Fibroblast of lung (primary cell): ENCODE data around the gene LMAN2. TPM values are rescaled to one million over a fixed set of nuclear protein-coding genes. Genes with fewer than 3 reads are reported as not detected.

ENCODE experiments used
- DNase-seq, 2 donors: peaks; one replicate each; pipeline versions ENCODE4 v3.0.0 to v3.0.0-alpha.2; 2010; ENCODE audit warnings: low read depth in 2 of 2
- H2AFZ ChIP-seq: 2 replicates; pipeline ENCODE4 v1.5.1; 2012; ENCODE audit warnings: low read length, control low read depth, inconsistent platforms
- H3K27ac ChIP-seq: 2 replicates; pipeline ENCODE4 v1.5.1; 2011; ENCODE audit warnings: low read length, control low read depth; ENCODE audit not compliant: insufficient read depth
- H3K27me3 ChIP-seq: 2 replicates; pipeline ENCODE4 v1.5.1; 2011; ENCODE audit warnings: mild to moderate bottlenecking, low read length; ENCODE audit not compliant: control insufficient read depth, insufficient read depth
- H3K36me3 ChIP-seq: 2 replicates; pipeline ENCODE4 v1.5.1; 2011; ENCODE audit warnings: low read length; ENCODE audit not compliant: control insufficient read depth, insufficient read depth
- H3K4me1 ChIP-seq: 2 replicates; pipeline ENCODE4 v1.5.1; 2011; ENCODE audit warnings: low read length; ENCODE audit not compliant: control insufficient read depth, insufficient read depth; ENCODE audit errors: extremely low read depth
- H3K4me2 ChIP-seq: 2 replicates; pipeline ENCODE4 v1.5.1; 2011; ENCODE audit warnings: low read length, control low read depth; ENCODE audit not compliant: insufficient read depth; ENCODE audit errors: extremely low read depth
- H3K4me3 ChIP-seq, 4 experiments: fragments of 200-600 bp in 1 of 4; sonication (generic) in 1 of 4; replicated peaks in 1 of 4; 2 replicates each; pipeline ENCODE4 v1.5.1; 2011 to 2016; ENCODE audit warnings: low read length in 4 of 4, low read depth in 3 of 4, mild to moderate bottlenecking in 3 of 4, control low read depth in 2 of 4, inconsistent platforms in 1 of 4, mixed read lengths in 1 of 4; ENCODE audit not compliant: insufficient read depth in 1 of 4; ENCODE audit errors: control extremely low read depth in 1 of 4
- H3K79me2 ChIP-seq: 2 replicates; pipeline ENCODE4 v1.5.1; 2012; ENCODE audit warnings: mild to moderate bottlenecking, low read length, inconsistent platforms; ENCODE audit not compliant: control insufficient read depth, insufficient read depth
- H3K9ac ChIP-seq: 2 replicates; pipeline ENCODE4 v1.5.1; 2011; ENCODE audit warnings: mild to moderate bottlenecking, low read length, control low read depth; ENCODE audit not compliant: insufficient read depth
- H3K9me3 ChIP-seq: 2 replicates; pipeline ENCODE4 v1.5.1; 2012; ENCODE audit warnings: low read depth, low read length; ENCODE audit not compliant: control insufficient read depth, insufficient read depth
- H4K20me1 ChIP-seq: 2 replicates; pipeline ENCODE4 v1.5.1; 2011; ENCODE audit warnings: low read length; ENCODE audit not compliant: control insufficient read depth, insufficient read depth; ENCODE audit errors: extremely low read depth
- EZH2 ChIP-seq: IDR thresholded peaks from 2 replicates; pipeline ENCODE4 v1.5.1; 2012; ENCODE audit warnings: low read length, control low read depth, mild to moderate bottlenecking; ENCODE audit errors: missing control alignments
- polyA plus RNA-seq, 2 donors: library from polyadenylated mRNA; depleted of rRNA in 1 of 2; stranded (reverse) in 1 of 2; unstranded in 1 of 2; fragments of >200 nt; gene quantifications; 2 replicates each; pipeline ENCODE4 v1.2.1, GENCODE V29; 2011 to 2012; ENCODE audit warnings: missing spikeins in 1 of 2
- total RNA-seq: library from RNA; depleted of rRNA; stranded (reverse); fragments of >200 nt; gene quantifications from 2 replicates; pipeline ENCODE4 v1.2.1, GENCODE V29; 2014
- TF ChIP-seq, protein P1 (sequence below), 2 donors: IDR thresholded peaks in 1 of 2; conservative IDR thresholded peaks in 1 of 2; 1 replicate in 1 of 2; 2 replicates in 1 of 2; pipeline ENCODE4 v1.5.1; 2011 to 2012; ENCODE audit warnings: low read length in 2 of 2, control low read depth in 1 of 2, inconsistent platforms in 1 of 2, low read depth in 1 of 2, mild to moderate bottlenecking in 1 of 2

The LMAN2 gene
- total and polyA plus RNA-seq, 2 donors (not counting 1 experiment from before 2014, with no cell fraction given) = 145 to 396 TPM

DNA sequence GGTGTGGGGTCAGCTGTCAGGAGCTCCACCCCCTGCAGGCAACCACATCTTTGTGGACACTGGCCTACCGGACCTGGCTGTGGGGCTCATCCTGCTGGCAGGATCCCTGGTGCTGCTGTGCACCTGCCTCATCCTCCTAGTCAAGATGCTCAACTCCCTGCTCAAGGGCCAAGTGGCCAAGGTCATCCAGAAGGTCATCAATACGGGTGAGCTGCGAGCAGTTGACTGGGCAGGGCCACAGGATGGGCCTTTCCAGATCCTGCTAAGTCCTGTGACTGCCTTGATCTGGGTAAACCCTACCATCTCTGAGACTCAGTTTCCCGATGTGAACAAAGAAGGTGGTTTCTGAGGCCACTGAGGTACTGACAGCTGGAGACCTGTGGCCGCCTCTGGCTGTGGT lies 42.5 kb upstream of the LMAN2 start:
- Histone ChIP-seq H3K9me3 (no peaks in the 10 kb centered on the region), H4K20me1 (no peaks in the 10 kb centered on the region), H3K9ac (no peak overlapping the region), H3K4me3 (no peak overlapping the region), H3K4me1 (peaks cover 11% of the 10 kb centered on the region), H3K36me3 (no peaks in the 10 kb centered on the region), H3K79me2 (no peaks in the 10 kb centered on the region), H3K27ac (no peak overlapping the region), H2AFZ (no peak overlapping the region), H3K4me2 (no peak overlapping the region), H3K27me3 (peaks cover 10% of the 10 kb centered on the region)
- TF ChIP-seq, protein P1, sequence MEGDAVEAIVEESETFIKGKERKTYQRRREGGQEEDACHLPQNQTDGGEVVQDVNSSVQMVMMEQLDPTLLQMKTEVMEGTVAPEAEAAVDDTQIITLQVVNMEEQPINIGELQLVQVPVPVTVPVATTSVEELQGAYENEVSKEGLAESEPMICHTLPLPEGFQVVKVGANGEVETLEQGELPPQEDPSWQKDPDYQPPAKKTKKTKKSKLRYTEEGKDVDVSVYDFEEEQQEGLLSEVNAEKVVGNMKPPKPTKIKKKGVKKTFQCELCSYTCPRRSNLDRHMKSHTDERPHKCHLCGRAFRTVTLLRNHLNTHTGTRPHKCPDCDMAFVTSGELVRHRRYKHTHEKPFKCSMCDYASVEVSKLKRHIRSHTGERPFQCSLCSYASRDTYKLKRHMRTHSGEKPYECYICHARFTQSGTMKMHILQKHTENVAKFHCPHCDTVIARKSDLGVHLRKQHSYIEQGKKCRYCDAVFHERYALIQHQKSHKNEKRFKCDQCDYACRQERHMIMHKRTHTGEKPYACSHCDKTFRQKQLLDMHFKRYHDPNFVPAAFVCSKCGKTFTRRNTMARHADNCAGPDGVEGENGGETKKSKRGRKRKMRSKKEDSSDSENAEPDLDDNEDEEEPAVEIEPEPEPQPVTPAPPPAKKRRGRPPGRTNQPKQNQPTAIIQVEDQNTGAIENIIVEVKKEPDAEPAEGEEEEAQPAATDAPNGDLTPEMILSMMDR (conservative IDR thresholded peaks at IDR 0.05 in 1 of 2, IDR thresholded peaks at IDR 0.05 in 1 of 2; ENCODE audit: low read depth in 1 of 2, low read length in 2 of 2) = no peak
- TF ChIP-seq EZH2 = no peak
- no peak for DNase-seq

DNA sequence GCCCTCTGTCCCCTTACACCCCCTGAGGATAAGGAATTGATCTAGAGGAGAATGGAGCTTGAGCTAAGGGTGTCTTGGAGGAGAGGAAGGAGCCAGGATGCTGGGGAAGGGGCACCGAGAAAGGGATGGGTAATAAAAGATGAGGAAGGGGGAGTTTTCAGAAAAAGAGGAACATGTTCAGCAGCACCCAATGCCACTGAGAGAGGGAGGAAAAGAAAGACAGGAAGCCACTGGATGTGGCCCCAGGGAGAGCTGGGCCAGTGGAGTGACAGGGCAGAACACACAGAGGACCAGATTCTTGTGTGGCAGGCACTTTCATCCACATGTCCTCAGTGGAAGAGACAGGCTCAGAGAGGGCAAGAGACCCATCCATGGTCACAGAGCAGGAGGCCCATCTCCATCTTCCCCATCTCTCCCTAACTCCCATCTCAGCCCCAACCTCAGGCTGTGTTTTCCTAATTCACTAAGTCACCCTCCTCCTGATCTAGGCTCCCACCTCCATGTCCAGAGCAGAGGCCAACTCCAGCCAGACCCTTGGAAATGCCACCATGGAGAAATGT lies 41.8 kb upstream of the LMAN2 start:
- H3K9ac ChIP-seq = no peak overlapping the region
- no peaks in the 10 kb centered on the region for H3K9me3 ChIP-seq
- H3K4me1 ChIP-seq = peaks cover 17% of the 10 kb centered on the region
- H3K27ac ChIP-seq = no peak overlapping the region
- H3K4me2 ChIP-seq = no peak overlapping the region
- TF ChIP-seq EZH2 = no peak
- TF ChIP-seq, protein P1 (conservative IDR thresholded peaks at IDR 0.05 in 1 of 2, IDR thresholded peaks at IDR 0.05 in 1 of 2; ENCODE audit: low read depth in 1 of 2, low read length in 2 of 2) = no peak
- H3K27me3 ChIP-seq = peaks cover 10% of the 10 kb centered on the region
- H3K79me2 ChIP-seq = no peaks in the 10 kb centered on the region
- H3K4me3 ChIP-seq = no peak overlapping the region
- DNase-seq = no peak
- no peaks in the 10 kb centered on the region for H4K20me1 ChIP-seq
- H2AFZ ChIP-seq = no peak overlapping the region
- H3K36me3 ChIP-seq = no peaks in the 10 kb centered on the region

DNA sequence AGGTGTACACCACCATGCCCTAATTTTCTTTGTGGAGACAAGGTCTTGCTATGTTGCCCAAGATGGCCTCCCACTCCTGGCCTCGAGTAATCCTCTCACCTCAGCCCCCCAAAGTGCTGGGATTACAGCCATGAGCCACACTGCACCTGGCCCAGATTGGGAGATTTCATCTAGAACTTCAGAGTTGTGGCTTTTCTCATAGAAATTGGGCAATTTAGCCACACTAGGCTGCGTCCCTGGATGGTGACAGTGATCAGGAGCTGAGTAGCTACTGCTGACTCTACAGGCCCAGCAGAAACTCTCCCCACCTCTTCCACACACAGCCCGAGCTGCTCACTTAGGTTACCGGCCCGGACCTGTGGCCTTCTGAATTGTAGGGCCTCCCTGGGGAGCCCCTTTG lies 41.3 kb upstream of the LMAN2 start:
- no peaks in the 10 kb centered on the region for H3K36me3 ChIP-seq
- no peak overlapping the region for H3K27ac ChIP-seq
- no peak overlapping the region for H3K4me2 ChIP-seq
- peaks cover 17% of the 10 kb centered on the region for H3K4me1 ChIP-seq
- no peak for TF ChIP-seq EZH2
- TF ChIP-seq, protein P1 (conservative IDR thresholded peaks at IDR 0.05 in 1 of 2, IDR thresholded peaks at IDR 0.05 in 1 of 2; ENCODE audit: low read depth in 1 of 2, low read length in 2 of 2) = no peak
- no peak overlapping the region for H2AFZ ChIP-seq
- no peaks in the 10 kb centered on the region for H4K20me1 ChIP-seq
- no peaks in the 10 kb centered on the region for H3K79me2 ChIP-seq
- no peak overlapping the region for H3K4me3 ChIP-seq
- H3K9ac ChIP-seq = no peak overlapping the region
- peaks cover 9% of the 10 kb centered on the region for H3K27me3 ChIP-seq
- DNase-seq = no peak
- no peaks in the 10 kb centered on the region for H3K9me3 ChIP-seq
